Amniotic stem cell (primary cell): ENCODE measurements around the gene DYRK4.
"Not testable (repeated sequence)": the region's sequence is repeated elsewhere in the genome, so short reads cannot be mapped to it uniquely, and the experiment has no call there.

ENCODE experiments used
- DNase-seq: peaks from one replicate; lab custom pipeline; 2025; lab: John Stamatoyannopoulos, UW

Gene DYRK4

DNA sequence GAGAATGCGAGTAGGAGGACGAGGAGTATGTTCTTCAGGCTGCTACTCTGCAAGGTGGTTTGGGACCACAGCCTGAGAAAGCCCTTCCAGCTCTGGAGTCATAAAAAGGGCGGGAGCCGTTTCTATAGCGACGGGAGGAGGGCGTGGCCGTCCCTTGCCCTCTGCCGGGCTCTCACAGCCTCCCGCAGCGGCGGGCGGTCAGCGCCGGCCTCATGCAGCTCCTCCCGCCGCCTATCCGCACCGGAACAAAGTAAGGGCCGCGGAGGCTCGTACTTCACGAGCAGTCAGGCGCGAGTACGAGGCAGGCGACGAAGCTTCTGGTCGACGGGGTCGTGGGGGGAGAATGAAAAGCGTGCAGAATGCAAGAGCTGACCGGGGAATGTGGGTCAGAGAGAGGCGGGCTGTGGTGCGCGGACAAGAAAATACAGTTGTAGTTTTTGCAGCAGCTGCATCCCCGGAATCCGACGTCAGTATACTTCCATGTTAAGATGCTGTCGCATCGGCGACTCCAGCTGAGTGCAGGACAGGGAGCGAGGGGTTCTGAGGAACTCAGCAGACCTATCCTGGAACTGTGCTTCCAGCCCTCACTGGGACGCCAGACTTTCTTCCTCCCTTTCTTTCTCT, at the start of gene DYRK4:
Gene DYRK4 (plus strand): TSS at position 175 of the 624 bp plus-strand sequence. CDS start 38 bp downstream, at position 213.
- no peak for DNase-seq

GRCh38 chr12:4518106-4518728, 43.8 kb upstream of the DYRK4 start:
- peak; percentile 4 for DNase-seq

DNA sequence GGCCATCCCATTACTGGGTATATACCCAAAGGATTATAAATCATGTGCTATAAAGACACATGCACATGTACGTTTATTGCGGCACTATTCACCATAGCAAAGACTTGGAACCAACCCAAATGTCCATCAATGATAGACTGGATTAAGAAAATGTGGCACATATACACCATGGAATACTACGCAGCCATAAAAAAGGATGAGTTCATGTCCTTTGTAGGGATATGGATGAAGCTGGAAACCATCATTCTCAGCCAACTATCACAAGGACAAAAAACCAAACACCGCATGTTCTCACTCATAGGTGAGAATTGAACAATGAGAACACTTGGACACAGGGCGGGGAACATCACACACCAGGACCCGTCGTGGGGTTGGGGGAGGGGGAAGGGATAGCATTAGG, 38.6 kb upstream of the DYRK4 start:
- DNase-seq, result not testable (repeated sequence)

GRCh38 chr12:4526923-4527546, 35.0 kb upstream of the DYRK4 start:
- DNase-seq, result no peak

DNA sequence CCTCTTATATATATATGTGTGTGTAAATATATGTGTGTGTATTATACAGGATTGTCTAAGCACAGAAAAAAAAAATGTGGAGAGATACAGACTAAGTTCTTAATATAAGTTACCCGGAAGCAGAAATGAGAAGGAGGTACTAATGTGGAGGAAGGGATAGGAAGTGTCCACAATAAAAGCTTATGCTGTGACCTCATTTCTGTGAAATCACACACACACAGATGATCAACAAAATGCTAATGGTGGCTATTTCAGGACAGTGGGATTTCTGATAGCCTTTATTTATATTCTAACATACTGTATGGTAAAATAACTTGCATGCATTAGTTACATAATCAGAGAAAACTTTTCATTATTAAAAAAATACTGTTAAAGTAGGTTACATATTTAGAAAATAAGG, 31.8 kb upstream of the DYRK4 start:
- DNase-seq, result no peak

- no peak for DNase-seq
Observed at GRCh38 chr12:4530982-4531586, 30.9 kb upstream of the DYRK4 start.

- DNase-seq, result no peak
Observed at GRCh38 chr12:4535092-4535491, 26.9 kb upstream of the DYRK4 start.

DNA sequence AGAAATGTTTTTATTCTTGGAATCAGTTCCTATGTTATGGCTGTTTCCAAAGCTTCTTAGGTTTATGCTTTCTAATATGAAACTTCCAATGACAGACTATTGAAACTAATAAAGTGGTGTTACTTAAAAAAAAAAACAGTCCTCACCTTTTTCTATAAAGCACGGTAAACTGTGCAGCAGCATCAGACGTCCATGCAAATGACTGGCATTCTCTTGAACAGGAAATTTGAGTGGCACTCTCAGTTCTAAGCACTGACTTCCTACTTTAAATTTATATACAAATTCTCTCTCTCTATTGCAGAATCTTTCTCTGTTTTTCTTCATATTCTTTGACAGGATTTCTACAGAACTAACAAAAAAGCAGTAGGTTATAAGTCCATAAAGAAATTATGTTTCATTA, 26.1 kb upstream of the DYRK4 start:
- DNase-seq, result no peak

GRCh38 chr12:4538207-4539160, 23.5 kb upstream of the DYRK4 start, which contains the start of gene RAD51AP1:
TSS of gene RAD51AP1 (plus strand) at chr12:4538890. CDS start at chr12:4538940, 50 bp downstream.
- DNase-seq, result peak; percentile 93

GRCh38 chr12:4539167-4539870, 22.7 kb upstream of the DYRK4 start:
- no peak for DNase-seq

- DNase-seq, result no peak
Observed at GRCh38 chr12:4540170-4540569, 21.8 kb upstream of the DYRK4 start.

DNA sequence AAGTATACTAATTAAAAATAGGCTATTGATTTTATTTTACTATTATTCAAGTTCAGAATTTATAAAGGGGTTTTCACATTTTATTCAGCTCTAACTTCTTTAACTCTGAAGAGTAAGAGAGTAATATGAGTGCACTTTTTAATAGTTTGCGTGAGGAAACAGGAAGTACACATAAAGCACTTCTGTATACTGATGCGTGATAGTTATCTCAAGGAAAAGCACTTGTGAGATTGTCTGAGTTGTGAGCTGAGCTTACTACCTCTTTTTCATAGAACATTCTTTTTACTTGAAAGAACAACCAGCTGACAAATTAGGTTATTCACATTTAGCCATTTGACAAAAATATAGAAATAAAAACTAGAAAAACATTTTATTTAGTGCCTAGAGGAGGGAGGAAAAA, 21.4 kb upstream of the DYRK4 start:
- no peak for DNase-seq

DNA sequence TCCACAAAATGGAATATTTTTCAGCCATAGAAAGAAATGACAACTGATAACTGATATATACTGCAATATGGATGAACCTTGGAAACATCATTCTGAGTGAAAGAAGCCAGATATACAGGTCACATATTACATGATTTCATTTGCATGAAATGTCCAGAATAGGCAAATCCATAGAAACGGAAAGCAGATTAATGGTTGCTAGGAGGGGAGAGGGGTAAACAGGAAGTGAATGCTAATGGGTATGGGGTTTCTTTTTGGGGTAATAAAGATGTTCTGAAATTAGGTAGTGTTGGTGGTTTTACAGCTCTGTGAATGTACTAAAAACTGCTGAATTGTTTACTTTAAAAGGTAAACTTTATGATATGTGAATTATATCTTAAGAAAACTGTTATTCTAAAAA, 16.8 kb upstream of the DYRK4 start:
- no peak for DNase-seq

DNA sequence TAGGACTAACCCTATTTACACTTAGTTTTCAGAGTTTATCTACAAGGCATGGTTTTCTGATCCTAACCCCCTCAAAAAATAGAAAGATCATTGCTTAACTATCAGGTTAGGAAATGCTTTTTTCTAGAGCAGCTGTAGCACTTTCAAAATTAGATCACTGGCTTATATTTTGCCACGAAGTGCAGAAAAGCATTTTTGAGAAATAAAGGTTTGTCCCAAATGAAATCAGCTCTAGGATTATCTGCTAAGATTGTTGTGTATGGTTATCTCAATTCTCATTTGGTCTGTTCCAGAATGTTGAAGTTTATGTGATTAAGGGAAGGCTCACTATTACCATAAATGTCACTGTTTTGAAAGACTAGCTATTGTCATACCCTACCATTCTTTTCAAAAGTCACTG, 9.8 kb upstream of the DYRK4 start:
- DNase-seq, result no peak

GRCh38 chr12:4553943-4554342, 8.1 kb upstream of the DYRK4 start:
- no peak for DNase-seq

DNA sequence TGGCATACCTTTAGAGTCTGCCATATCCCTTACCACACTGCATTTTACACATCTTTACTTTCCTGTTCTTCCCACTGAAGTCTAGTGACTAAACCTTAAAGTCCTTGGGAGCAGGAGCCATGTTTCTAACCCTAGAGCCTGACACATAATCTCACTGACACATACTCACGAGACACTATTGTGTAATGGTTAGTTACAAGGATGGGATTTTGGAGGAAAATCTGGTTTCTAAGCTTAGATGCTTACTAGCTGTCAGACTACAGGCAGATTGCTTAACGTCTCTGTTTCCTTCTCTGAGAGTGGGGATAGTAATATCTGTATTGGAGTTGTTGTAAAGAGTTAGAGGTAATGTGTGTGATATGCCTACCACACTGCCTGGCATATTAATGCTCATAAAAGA, 6.2 kb upstream of the DYRK4 start:
- DNase-seq, result no peak

- no peak for DNase-seq
Observed at GRCh38 chr12:4556735-4557530, 5.1 kb upstream of the DYRK4 start.

- no peak for DNase-seq
Observed at GRCh38 chr12:4557586-4557985, 4.4 kb upstream of the DYRK4 start.

- no peak for DNase-seq
Observed at GRCh38 chr12:4558171-4558570, 3.8 kb upstream of the DYRK4 start.

DNA sequence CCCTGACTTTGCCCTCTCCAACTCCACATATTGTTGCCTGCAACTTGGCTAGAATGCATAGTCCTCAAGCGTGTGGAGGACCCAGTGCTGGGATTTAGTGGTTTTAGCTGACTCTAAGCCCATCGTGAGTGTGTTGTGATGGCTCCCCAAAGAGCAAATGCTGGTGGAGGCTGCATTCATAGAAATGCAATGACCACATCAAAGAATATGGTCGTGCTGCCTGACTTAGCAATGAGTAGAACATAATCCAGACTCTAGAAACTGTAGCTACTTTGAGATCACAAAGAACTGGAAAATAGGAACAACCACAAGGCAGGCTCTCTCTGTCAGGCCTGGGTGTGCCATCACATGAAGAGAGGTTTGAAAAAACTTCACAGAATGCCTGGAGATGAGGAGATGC, 1.3 kb downstream of the DYRK4 start:
- DNase-seq, result no peak
